ENCODE measurements around the gene THAP4.
"Not testable (repeated sequence)": the region's sequence is repeated elsewhere in the genome, so short reads cannot be mapped to it uniquely, and the experiment has no call there.

THAP4 gene

DNA sequence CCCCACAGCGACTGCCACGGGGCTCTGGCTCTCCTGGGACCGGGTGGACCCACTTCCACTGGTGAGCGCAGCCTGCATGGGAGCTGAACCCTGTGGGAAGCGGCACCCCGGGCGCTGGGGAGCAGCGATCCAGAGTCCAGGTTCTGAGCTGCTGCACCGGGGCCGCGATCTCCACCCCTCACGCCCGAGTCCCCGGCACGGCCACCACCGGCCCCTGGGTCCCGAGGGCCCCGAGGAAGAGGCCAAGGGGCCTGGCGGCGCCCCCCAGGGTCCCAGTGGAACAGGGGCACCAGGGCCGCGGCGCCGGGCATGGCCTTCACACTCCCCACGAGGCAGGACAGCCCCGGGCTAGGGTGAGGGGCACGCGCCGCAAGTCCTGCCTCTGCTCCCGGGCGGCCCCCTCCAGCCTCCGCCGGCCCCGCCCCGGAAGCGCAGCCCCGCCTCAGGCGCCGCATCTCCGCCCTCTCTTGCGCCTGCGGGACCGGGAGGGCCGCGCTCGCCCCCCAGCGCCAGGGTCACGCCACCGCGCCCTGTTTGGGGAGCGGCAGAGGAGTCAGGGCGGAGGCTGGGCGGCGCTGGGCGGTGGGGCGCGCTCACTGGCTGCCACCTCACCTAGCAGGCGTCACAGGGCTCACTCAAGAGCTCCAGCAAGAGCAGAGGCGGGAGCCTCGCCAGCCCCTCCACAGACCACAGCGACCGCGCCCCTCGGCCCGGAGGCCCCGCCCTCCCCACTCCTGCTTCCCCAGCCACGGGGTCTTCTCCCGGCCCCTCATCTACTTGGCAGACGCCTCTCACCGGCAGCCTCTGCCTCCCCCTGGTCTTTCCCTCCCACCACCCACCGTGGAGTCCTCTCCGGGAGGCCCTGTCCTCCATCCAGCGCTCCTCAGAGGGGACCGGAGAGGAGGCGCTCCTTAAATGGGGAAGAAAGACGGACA is 26.8 kb downstream of the THAP4 start:
- DNase-seq: peak; percentile 93

DNA sequence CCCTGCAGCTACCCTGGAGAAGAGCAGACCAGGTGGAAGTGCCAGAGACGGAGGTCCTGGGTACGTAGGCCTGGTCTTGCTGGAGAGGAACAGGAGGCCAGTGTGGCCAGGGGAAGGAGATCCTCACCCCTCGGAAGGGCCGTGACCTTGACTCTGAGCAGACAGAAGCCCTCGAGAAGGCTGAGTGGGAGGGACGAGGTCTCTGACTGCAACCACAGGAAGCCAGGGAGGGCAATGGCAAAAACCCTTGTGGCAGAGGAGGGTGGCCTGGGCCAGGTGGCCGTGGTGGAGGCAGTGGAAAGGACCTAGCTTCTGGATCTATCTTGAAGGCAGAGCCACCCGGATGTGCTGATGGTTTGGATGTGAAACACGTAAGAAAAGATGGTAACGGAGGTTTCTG is 28.1 kb downstream of the THAP4 start:
- DNase-seq: no peak

DNA sequence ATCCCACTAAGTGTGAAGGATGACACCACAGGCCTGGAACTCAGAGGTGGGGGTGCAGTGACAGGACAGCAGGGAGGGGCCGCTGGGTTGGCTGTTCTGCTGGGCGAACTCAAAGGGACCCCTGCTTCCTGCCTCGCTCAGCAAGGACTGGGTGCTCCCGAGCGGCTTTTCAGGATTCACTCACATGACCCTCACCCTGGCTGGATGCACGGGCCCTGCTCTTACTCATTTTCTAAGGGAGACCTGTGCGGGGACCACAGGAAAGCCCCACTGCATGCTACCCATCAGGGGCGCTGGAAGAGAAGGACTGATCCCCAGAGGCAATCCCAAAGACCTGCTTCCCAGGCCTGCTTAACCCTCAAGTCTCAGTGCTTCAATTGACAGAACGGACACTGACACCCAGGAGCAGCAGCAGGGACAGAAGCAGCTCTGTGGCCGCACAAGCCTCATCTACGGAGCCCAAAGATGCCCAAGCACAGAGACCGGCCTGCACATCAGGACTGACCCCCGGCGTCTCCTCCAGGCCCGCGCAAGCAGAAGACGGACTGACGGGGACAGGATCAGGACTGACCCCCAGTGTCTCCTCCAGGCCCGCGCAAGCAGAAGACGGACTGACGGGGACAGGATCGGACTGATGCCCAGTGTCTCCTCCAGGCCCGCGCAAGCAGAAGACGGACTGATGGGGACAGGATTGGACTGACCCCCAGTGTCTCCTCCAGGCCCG is 29.6 kb downstream of the THAP4 start:
- DNase-seq: no peak

DNA sequence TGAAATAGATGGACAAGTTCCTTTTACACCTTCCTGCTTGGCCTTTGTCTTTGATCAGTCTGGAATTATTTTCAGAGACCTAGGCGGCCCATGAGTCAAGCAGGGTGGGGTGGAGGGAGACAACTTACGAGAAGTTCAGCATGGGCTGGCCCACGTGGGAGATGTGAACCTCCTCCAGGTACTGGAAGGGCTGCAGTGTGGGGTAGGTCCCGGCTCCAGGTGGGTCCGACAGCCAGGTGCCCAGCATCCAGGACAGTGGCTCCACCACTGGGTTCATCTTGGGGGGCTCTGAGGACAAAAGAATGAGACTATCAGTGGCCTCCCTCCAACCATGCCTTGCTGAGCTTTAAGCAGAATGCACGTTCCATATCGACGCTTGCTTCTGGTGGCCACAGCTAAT is 30.8 kb downstream of the THAP4 start:
- no peak for DNase-seq

DNA sequence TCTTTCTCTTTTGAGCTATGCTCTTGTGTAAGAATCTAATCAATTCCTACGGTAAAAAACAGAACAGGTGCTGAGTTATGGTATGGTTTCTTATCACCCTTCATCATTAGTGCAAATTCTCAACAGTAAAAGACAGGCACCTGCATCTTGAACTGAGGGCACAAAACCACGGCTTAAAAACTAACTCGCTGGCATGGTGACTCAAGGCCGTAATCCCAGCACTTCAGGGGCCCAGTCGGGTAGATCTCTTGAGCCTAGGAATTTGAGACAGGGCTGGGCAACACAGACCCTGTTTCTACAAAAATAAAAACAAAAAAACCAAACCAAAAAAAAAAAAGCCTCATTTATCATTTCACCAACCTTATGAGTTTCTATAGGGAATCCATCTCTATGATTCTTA is 33.3 kb downstream of the THAP4 start:
- DNase-seq: no peak

DNA sequence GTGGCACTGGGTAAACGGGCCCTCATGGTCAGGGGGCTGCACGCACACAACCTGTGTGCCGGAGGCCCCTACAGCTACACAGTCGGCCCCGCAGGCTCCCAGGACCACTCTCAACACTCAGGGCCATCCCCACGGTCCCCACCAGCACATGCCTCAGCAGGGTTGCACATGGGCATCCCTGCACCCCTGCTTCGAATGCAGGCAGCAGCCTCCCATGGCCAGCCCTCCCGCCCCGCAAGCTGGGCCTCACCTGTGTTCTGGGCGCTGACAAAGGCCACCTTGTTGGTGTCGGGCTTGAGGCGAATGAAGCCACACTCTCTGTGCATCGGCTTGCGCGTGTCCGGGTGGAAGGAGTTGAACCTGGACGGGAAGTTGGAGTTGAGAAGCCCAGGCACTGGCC is 34.2 kb downstream of the THAP4 start:
- DNase-seq: no peak

DNA sequence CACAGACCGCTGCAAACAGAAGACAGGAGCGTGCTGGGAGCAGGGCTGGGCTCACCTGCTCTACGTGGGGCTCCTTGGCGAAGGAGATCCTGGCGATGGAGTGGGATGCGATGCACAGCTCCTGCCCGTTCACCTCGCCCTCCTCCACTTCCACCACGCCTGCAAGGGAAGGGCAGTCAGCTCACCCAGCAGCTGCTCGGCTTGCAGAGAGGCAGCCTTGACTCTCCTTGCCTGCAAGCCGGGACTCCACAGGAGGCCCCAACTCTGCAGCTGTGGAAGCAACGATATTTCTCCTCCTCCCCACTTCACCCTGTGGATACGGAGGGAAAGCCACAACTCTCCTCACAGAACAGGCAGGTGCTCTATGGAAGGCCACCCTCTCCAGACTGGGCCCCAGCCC is 35.1 kb downstream of the THAP4 start:
- DNase-seq: no peak

DNA sequence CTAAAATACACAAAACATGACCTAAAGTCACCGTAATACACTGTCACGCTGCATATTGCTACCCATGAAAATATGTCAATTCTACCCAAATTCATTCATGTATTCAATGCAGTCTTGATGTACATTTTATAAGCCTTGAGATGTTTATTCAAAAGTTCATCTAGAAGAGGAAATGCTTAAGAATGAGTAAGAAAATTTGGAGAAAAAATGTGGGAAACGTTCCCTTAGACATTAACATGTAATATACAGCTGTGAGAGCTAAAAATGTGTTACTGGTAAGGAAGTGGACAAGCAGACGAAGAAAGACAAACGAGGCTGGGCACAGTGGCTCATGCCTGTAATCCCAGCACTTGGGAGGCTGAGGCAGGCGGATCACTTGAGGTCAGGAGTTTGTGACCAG is 37.3 kb downstream of the THAP4 start:
- DNase-seq: no peak

DNA sequence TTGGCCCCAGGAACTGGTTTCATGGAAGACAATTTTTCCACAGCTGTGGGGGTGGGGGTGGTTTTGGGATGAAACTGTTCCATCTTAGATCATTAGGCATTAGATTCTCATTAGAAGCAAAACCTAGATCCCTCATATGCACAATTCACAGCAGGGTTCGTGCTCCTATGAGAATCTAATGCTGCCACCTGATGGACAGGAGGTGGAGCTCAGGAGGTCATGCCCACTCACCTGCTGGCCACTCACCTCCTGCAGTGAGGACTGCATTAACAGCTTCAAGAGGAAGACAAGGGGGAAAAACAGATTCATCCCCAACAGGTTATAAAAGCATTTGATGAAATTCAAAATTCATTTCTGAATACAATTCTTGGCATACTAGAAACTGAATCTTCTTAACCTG is 38.5 kb downstream of the THAP4 start:
- DNase-seq: no peak

DNA sequence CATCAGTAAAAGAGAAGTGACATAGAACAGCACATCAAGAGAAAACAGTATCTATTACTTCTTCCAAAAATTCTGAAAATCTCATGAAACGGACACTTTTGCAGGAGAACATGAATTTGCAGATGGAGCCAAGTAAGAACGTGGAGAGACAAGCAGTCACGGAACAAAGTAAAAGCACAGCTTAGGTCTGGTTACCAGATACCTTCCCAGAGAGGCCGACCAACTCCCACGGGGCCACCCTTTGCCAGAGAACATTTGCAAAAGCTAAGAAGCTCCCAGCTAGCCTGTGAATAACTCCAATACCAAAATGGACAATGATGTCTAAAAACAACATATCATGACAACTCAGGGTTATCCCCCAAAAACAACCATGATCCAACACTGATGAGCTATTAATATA is 38.9 kb downstream of the THAP4 start:
- DNase-seq: no peak

DNA sequence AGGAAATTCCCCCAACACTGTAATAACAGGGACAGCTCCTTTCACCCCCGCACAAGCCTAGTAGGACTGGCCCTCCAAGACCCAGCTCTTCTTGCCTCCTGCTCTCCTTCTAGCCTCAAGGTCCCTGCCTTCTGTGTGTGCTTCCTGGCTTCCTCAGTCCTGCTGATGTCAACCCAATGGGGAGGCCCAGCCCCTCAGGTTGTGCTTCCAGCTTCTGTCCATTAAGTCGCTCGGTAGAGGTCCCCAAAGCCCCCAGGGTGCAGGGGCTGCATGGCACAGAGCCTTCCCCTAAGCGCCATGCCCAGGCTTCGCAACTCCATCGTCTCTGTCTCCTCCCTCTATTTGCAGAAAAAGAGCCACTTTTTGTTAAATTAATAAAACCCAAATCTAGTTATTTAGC is 39.4 kb downstream of the THAP4 start:
- DNase-seq: no peak

DNA sequence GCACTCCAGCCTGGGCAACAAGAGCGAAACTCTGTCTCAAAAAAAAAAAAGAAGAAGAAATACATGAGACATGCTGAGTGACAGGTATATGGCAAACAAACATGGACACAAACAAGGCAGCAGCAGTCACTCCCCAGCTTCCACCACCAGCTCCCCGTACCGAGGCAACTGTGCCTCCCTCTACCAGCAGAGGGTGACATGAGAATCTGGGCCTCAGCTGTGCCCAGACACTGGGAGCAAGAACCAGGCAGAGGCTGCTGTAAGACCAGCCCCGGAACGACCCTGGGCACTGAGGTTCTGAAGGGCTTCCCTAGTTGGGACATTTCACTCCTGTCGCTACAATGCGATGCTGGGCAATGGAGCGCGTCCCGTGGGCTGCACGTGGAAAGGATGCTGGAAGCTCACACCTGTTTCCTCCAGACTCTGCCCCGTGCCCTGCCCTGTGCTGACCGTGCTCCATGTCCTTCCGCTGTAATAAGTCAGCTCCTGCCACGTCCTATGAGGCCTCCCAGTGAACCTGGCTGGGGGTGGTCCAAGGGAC is 41.3 kb downstream of the THAP4 start:
- DNase-seq: no peak

DNA sequence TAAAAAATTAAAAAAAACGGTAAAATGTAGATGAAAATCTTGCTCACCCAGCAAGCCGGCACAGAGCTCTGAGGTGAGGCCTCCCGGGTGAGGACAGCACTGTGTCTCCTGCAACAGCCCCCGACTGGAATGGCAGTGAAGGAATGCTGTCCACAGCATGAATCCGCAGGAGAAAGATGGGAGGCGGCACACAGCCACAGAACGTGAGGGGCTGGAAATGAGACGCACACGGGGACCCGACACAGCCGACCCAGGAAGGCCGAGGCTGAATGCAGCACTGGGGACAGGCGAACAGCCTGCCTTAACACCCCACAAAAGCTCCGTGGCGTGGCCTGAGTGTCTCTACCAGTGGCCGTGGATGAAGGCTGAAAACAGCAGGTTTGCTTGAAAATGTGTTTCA is 43.7 kb downstream of the THAP4 start:
- DNase-seq: no peak

DNA sequence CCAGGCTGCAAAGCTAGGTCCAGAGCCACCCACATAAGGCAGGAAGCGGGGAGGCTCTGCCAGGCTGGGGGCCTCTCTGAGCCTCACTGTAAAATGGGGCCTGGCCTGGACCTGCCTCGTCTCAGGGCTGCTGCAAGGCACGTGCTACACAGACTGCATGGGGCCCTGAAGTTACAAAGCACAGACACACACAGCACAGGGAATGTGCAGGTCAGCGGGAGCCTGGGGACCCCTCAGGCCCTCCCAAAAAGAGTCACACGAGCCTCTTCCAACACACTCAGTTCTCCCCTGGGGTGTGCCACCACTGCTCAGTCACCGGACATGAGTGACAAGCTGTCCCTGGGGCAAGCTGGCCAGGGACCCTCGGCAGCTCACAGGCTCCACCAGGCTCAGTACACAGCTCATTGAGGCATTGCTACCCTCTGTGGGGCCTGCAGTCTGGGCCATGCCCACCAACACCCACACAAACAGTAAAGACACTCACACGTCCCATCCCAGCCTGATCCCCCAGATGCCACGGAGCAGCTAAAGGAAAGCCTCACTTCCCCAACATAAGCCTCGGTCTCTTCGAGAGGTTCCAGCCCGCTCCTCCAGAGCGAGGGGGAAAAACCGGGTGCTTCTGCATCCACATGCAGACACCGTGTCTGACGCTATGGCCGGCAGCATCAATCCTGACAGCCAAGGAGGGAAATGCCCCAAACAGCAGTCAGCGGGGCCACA is 44.7 kb downstream of the THAP4 start:
- DNase-seq: no peak

DNA sequence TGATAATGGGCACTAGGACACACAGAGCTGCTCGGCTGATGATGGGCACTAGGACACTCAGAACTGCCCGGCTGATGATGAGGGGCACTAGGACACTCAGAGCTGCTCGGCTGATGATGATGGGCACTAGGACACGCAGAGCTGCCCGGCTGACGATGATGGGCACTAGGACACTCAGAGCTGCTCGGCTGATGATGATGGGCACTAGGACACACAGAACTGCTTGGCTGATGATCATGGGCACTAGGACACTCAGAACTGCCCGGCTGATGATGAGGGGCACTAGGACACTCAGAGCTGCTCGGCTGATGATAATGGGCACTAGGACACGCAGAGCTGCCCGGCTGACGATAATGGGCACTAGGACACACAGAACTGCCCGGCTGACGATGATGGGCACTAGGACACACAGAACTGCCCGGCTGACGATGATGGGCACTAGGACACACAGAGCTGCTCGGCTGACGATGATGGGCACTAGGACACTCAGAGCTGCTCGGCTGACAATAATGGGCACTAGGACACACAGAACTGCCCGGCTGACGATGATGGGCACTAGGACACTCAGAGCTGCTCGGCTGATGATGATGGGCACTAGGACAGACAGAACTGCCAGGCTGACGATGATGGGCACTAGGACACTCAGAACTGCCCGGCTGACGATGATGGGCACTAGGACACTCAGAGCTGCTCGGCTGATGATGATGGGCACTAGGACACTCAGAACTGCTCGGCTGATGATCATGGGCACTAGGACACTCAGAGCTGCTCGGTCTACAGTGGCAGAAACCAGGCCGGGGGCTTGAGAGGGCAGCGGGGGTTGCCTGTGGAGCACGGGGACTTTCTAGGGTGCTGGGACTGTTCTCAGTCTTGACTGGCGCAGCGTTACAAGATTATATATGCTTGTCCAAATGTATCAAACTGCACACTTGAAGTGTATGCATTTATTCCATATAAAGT is 46.2 kb downstream of the THAP4 start:
- DNase-seq: not testable (repeated sequence)

DNA sequence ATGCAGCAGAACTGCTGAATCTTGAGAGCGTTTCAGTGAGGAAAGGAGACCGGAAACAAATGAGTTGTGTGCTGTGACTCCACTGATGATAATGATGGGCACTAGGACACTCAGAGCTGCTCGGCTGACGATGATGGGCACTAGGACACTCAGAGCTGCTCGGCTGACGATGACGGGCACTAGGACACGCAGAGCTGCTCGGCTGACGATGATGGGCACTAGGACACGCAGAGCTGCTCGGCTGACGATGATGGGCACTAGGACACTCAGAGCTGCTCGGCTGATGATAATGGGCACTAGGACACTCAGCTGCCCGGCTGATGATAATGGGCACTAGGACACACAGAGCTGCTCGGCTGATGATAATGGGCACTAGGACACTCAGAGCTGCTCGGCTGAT is 47.1 kb downstream of the THAP4 start:
- DNase-seq: not testable (repeated sequence)

DNA sequence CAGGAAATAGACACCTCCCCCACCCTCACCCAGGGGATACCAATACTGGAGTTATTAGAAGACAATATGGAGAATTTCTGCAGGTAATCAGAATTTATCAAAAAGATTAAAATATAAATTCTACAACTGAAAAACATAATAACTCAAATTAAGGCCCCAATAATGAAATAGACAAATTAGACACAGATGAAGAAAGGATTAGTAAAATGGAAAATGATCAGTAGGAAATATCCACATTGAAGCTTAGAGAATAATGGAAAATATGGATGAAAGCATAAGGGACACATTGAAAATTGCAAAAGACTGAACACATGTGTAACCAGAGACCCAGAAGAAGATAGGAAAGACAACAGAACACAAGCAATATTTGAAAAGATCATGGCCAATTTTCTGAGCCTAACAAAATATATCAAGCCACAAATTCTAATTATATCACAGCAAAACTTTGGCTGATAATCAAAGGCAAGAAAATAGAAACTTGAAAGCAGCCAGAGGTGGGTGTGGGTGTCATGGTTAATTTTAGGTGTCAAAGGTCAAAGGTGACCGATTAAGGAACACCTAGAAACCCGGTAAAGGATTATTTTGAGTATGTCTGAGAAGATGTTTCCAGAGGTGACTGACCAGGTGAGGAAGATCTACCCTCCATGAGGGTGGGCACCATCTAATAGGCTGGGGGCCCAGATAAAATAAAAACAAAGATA is 50.2 kb downstream of the THAP4 start:
- no peak for DNase-seq

DNA sequence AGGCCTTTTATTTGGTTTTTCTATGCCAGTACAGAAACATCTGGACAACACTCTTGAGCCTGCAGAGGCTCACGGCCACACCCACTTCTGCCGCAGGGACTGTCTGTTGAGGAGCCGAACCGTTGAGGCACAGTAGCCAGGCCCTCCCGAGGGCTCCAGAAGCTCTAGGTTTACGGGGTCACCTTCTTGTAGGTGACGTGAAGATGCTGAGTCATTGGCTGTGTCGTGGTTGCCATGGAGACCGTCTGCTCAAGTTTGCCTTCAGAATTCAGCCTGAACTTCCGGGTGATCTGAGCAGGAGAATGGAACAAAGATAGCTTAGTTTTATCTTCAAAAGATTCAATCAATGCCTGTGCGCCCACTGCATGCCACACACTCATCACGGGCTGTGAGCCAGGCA is 52.5 kb downstream of the THAP4 start:
- DNase-seq: no peak

DNA sequence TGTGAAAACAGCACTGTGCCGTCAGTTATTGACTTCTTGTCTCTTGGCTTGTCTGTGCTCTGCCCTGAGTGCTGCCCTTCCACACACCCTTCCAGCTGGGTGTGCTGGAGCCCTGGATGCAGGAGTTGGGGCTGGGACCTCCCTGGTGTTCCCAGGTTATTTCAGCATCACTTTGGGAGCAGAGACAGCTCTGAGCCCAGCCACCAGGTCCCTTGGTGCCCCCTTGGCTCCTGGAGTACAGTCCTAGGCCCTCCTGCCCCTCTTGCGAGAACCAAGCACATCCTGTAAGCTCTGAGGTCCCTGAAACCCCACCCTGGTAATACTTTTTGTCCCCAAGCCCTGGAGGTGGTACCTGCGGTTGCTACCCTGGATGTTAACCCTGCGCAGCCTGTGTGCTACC is 54.2 kb downstream of the THAP4 start:
- DNase-seq: no peak

DNA sequence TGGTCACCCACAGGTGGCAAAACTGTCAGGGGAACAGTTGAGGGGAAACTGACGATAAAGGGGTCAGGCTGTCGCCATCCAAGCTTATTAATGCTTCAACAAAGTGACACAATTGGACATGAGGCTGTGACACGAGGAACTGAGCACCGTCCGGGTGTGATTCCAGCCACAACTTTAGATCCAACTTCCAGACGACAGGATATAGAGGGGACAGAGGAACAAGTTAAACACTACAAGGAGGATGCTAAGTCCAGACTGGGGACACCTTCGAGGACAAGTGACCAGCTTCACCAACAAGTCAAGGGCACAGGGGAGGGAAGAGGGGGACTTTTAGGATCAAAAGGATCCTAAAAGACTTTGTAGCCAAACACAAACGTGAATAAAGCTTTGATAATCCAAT is 54.6 kb downstream of the THAP4 start:
- no peak for DNase-seq

DNA sequence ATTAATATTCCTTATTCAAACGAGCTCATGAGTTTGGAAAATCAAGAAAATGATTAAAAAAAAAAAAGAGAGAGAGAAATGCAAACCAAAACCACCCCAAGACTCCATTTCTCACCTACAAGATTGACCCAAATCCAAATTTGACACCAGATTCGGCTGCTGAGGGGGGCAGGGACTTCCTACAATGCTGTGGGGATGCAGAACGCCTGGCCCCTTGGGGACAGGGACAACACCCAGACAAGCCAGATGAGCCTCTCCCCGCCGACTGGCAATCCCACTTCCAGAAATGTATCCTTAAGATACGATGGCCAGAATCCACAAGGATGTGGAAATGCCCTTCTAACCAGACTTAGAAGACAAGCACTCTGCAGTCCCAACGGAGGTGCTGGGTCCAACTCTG is 57.7 kb downstream of the THAP4 start:
- no peak for DNase-seq

All from stimulated activated CD4-positive, alpha-beta T cell treated with anti-CD3 and anti-CD28 coated beads, Interleukin-15, amount 100 ng/mL, for 24 hours (primary cell).